B cell (primary cell): ENCODE results near the gene SNPH. TPM values are rescaled to one million over a fixed set of nuclear protein-coding genes. Genes with fewer than 3 reads are reported as not detected.

ENCODE experiments used
- ATAC-seq: fragments of 200-7000 bp; cut with Tn5 transposase; one replicate; pipeline ENCODE4 v1.10.0; 2021; ENCODE audit warnings: low read depth, mild to moderate bottlenecking, moderate number of reproducible peaks, moderate library complexity
- CTCF ChIA-PET: fragments of 350-600 bp; sonication (Branson Sonifier 250); formaldehyde crosslinking; loops from one replicate; lab custom pipeline; 2021; ENCODE audit warnings: antibody characterized with exemption, inconsistent platforms; lab: Charles Lee
- POLR2A ChIA-PET: fragments of 350-600 bp; sonication (Branson Sonifier 250); formaldehyde crosslinking; loops from one replicate; lab custom pipeline; 2021; ENCODE audit warnings: antibody characterized with exemption; lab: Charles Lee
- DNase-seq: peaks from one replicate; pipeline ENCODE4 v3.0.0; 2013
- H2AFZ ChIP-seq: 2 replicates; pipeline ENCODE4 v1.6.1; 2012; ENCODE audit warnings: mild to moderate bottlenecking, low read depth, low read length; ENCODE audit not compliant: insufficient read depth, poor library complexity, severe bottlenecking
- H3K27ac ChIP-seq, 2 donors: 1 replicate in 1 of 2; 2 replicates in 1 of 2; pipeline ENCODE4 v1.5.1; 2012 to 2013; ENCODE audit warnings: low read length in 2 of 2, mild to moderate bottlenecking in 2 of 2, moderate library complexity in 1 of 2
- H3K27me3 ChIP-seq, 4 experiments: fragments of 200-600 bp in 1 of 4; sonication (generic) in 1 of 4; replicated peaks in 1 of 4; 1 replicate in 2 of 4; 2 replicates in 2 of 4; pipeline versions ENCODE4 v1.6.1 to v1.7.0; 2013 to 2016; ENCODE audit warnings: low read length in 3 of 4, mild to moderate bottlenecking in 2 of 4, mixed read lengths in 1 of 4, moderate library complexity in 1 of 4; ENCODE audit not compliant: insufficient read depth in 4 of 4, control insufficient read depth in 3 of 4; ENCODE audit errors: control extremely low read depth in 1 of 4
- H3K36me3 ChIP-seq, 2 experiments: replicated peaks in 1 of 2; 1 replicate in 1 of 2; 2 replicates in 1 of 2; pipeline versions ENCODE4 v1.6.1 to v1.7.1; 2013; ENCODE audit warnings: low read length in 1 of 2; ENCODE audit not compliant: insufficient read depth in 2 of 2, control insufficient read depth in 1 of 2; ENCODE audit errors: control extremely low read depth in 1 of 2, extremely low read depth in 1 of 2
- H3K4me1 ChIP-seq, 2 donors: fragments of 200-600 bp in 1 of 2; sonication (generic) in 1 of 2; 1 replicate in 1 of 2; 2 replicates in 1 of 2; pipeline versions ENCODE4 v1.5.1 to v1.6.1; 2013 to 2017; ENCODE audit warnings: low read length in 2 of 2; ENCODE audit not compliant: control insufficient read depth in 2 of 2, insufficient read depth in 2 of 2
- H3K4me2 ChIP-seq: replicated peaks from 2 replicates; pipeline ENCODE3; 2012; ENCODE audit warnings: mild to moderate bottlenecking, low read depth, low read length; ENCODE audit not compliant: poor library complexity, severe bottlenecking
- H3K4me3 ChIP-seq, 5 experiments: fragments of 200-600 bp in 1 of 5; sonication (generic) in 1 of 5; 1 replicate in 3 of 5; 2 replicates in 2 of 5; pipeline versions ENCODE4 v1.5.1 to v1.7.0; 2011 to 2016; ENCODE audit warnings: low read length in 4 of 5, mild to moderate bottlenecking in 4 of 5, low read depth in 2 of 5, control low read depth in 1 of 5, moderate library complexity in 1 of 5; ENCODE audit not compliant: insufficient read depth in 1 of 5; ENCODE audit errors: control extremely low read depth in 1 of 5, extremely low read depth in 1 of 5
- H3K79me2 ChIP-seq: fragments of 200-600 bp; sonication (generic); one replicate; pipeline ENCODE4 v1.6.0; 2016; ENCODE audit warnings: low read length; ENCODE audit not compliant: control insufficient read depth, insufficient read depth
- H3K9ac ChIP-seq: fragments of 200-600 bp; sonication (generic); 2 replicates; pipeline ENCODE4 v1.6.1; 2017; ENCODE audit warnings: mild to moderate bottlenecking, low read length, moderate library complexity
- H3K9me3 ChIP-seq, 3 donors: one replicate each; pipeline versions ENCODE4 v1.6.1 to v1.7.1; 2013; ENCODE audit warnings: low read length in 2 of 3; ENCODE audit not compliant: control insufficient read depth in 2 of 3, insufficient read depth in 1 of 3; ENCODE audit errors: control extremely low read depth in 1 of 3
- H4K20me1 ChIP-seq: 2 replicates; pipeline ENCODE4 v1.6.0; 2012; ENCODE audit warnings: mild to moderate bottlenecking, low read length; ENCODE audit not compliant: insufficient read depth, control insufficient read depth, poor library complexity, severe bottlenecking
- H3K27ac Mint-ChIP-seq: one replicate; pipeline ENCODE4 v1.8.0; 2021; ENCODE audit warnings: mixed read lengths
- H3K27me3 Mint-ChIP-seq: one replicate; pipeline ENCODE4 v1.8.0; 2021; ENCODE audit warnings: mixed read lengths
- H3K4me1 Mint-ChIP-seq: one replicate; pipeline ENCODE4 v1.8.0; 2021; ENCODE audit warnings: mixed read lengths
- H3K4me3 Mint-ChIP-seq: one replicate; pipeline ENCODE4 v1.8.0; 2021; ENCODE audit warnings: mixed read lengths
- H3K9me3 Mint-ChIP-seq: one replicate; pipeline ENCODE4 v1.8.0; 2022; ENCODE audit warnings: mixed read lengths; ENCODE audit not compliant: insufficient read depth
- EZH2 ChIP-seq: IDR thresholded peaks from 2 replicates; pipeline ENCODE4 v1.6.1; 2012; ENCODE audit warnings: borderline replicate concordance, low read depth, mild to moderate bottlenecking, moderate library complexity, low read length; ENCODE audit not compliant: insufficient read depth, poor library complexity, severe bottlenecking
- WGBS: methylation state at CpG from one replicate; pipeline ENCODE4 v1.1.5; 2013; ENCODE audit warnings: missing lambda C conversion rate; ENCODE audit not compliant: insufficient coverage; 5-methylcytosine and 5-hydroxymethylcytosine counted together
- intact Hi-C: fragments of 100-400 bp; cut with micrococcal nuclease; formaldehyde crosslinking; loops from one replicate; pipeline ENCODE4 v1.10.0; 2022
- polyA plus RNA-seq: library from polyadenylated mRNA; depleted of rRNA; stranded (reverse); fragments of >200 nt; gene quantifications from 2 replicates; pipeline ENCODE4 v1.2.3, GENCODE V29; 2012
- total RNA-seq, 2 donors: library from RNA; stranded (reverse); fragments of 120-200 nt in 1 of 2; gene quantifications; 1 replicate in 1 of 2; 2 replicates in 1 of 2; pipeline versions ENCODE4 v1.2.3 to v1.2.4, GENCODE V29; 2013 to 2022
- TF ChIP-seq, protein P1 (sequence below): fragments of 200-600 bp; IDR thresholded peaks from one replicate; pipeline ENCODE4 v1.8.0; 2022; ENCODE audit warnings: antibody characterized with exemption, mild to moderate bottlenecking

The SNPH gene
- total and polyA plus RNA-seq, 2 donors (not counting 1 experiment from before 2014, with no cell fraction given), result 0.67 to 3.0 TPM

DNA sequence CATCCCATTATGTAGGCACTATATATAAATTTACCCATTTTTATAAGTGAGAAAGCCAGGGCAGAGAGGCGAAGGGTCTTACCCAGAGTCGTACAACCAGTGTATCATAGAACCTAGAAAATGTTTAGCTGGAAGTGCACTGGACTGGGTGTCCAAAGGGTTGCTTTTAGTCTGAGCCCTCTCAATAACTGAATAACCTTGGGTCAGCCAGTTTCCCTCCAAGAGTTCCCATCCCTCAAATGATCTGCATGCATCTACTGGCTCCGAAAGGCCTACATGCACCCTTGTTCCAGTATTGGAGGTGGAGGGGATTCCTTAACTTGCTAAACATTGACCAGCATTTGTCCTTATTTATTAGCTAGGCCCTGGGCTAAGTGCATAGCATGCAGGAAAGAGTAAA lies 3.8 kb downstream of the SNPH start:
- H2AFZ ChIP-seq, result no peak overlapping the region
- no peak overlapping the region for H3K4me3 Mint-ChIP-seq
- ChIA-PET CTCF (no interaction called here), POLR2A (no interaction called here)
- H3K4me3 ChIP-seq, result no peak overlapping the region
- H3K27ac Mint-ChIP-seq, result no peak overlapping the region
- peaks cover 9 to 15% of the 10 kb centered on the region in 2 donors for H3K4me1 ChIP-seq
- H3K4me2 ChIP-seq, result no peak overlapping the region
- no peak overlapping the region for H3K9ac ChIP-seq
- H3K4me1 Mint-ChIP-seq, result peaks cover 13% of the 10 kb centered on the region
- no peaks in the 10 kb centered on the region for H3K9me3 Mint-ChIP-seq
- H3K27ac ChIP-seq, result no peak overlapping the region
- ATAC-seq, result no peak
- 100% methylated on average over 2 of the region's 3 CpGs for WGBS
- H3K27me3 ChIP-seq, result peaks cover 0 to 6% (median 0%) of the 10 kb centered on the region in 4 experiments
- no peaks in the 10 kb centered on the region for H4K20me1 ChIP-seq
- DNase-seq, result no peak
- intact Hi-C loops, result loop anchor here (5.0 kb wide), 1 partner anchor 153 kb away; the partner anchor contains the start of gene PSMF1
- TF ChIP-seq, protein P1, sequence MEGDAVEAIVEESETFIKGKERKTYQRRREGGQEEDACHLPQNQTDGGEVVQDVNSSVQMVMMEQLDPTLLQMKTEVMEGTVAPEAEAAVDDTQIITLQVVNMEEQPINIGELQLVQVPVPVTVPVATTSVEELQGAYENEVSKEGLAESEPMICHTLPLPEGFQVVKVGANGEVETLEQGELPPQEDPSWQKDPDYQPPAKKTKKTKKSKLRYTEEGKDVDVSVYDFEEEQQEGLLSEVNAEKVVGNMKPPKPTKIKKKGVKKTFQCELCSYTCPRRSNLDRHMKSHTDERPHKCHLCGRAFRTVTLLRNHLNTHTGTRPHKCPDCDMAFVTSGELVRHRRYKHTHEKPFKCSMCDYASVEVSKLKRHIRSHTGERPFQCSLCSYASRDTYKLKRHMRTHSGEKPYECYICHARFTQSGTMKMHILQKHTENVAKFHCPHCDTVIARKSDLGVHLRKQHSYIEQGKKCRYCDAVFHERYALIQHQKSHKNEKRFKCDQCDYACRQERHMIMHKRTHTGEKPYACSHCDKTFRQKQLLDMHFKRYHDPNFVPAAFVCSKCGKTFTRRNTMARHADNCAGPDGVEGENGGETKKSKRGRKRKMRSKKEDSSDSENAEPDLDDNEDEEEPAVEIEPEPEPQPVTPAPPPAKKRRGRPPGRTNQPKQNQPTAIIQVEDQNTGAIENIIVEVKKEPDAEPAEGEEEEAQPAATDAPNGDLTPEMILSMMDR, result no peak
- TF ChIP-seq EZH2, result no peak
- no peaks in the 10 kb centered on the region for H3K79me2 ChIP-seq
- peaks cover 3% of the 10 kb centered on the region for H3K27me3 Mint-ChIP-seq
- H3K9me3 ChIP-seq, result no peaks in the 10 kb centered on the region
- H3K36me3 ChIP-seq, result no peaks in the 10 kb centered on the region

DNA sequence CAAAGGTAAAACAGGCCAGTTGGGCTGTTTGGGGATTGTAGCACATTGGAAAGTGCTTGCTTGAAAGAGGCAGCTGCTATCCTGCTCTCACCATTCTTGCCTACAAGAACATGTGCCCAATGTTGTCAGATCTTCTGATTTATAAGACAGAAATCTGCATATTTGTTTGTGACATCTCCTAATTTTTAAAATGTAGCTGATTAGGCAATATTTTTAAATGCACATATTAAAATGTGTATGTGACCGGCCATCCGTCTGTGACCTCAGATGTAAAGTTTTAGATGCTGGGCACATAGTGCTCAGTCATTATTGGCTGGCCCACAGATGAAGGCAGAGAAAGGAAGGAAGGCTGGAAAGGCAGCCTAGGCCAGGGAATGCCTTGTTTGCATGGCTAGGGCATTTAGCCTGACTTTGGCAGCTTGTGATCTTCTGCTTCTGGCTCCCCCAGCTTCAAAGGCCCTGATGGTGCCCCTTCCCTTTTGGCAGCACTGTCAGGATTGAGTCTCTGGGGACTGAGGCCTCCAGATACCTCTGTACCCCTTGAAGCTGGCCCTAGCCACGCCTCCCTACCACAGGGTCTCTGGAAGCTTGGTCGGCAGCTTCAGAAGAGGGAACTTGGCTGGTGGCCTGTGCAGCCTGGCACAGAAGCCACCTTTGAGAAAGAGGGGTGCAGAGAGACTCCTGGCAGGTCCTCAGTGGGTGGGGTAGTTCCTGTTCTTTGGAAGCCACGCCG lies 6.4 kb downstream of the SNPH start:
- no peak overlapping the region for H3K4me3 ChIP-seq
- no peaks in the 10 kb centered on the region for H3K4me1 ChIP-seq
- TF ChIP-seq EZH2, result no peak
- TF ChIP-seq, protein P1, result no peak
- no peaks in the 10 kb centered on the region for H3K4me1 Mint-ChIP-seq
- ATAC-seq, result no peak
- no peak overlapping the region for H3K4me3 Mint-ChIP-seq
- no peak for DNase-seq
- H3K27ac Mint-ChIP-seq, result no peak overlapping the region
- H4K20me1 ChIP-seq, result no peaks in the 10 kb centered on the region
- H3K27me3 Mint-ChIP-seq, result no peaks in the 10 kb centered on the region
- H3K9me3 Mint-ChIP-seq, result no peaks in the 10 kb centered on the region
- intact Hi-C loops, result no loop called here
- H3K36me3 ChIP-seq, result no peaks in the 10 kb centered on the region
- ChIA-PET POLR2A (no interaction called here), CTCF (no interaction called here)
- H2AFZ ChIP-seq, result no peak overlapping the region
- H3K27me3 ChIP-seq, result no peaks in the 10 kb centered on the region
- no peak overlapping the region for H3K9ac ChIP-seq
- H3K4me2 ChIP-seq, result no peak overlapping the region
- WGBS, result 41% methylated on average over 6 of the region's 6 CpGs
- H3K79me2 ChIP-seq, result no peaks in the 10 kb centered on the region
- H3K9me3 ChIP-seq, result no peaks in the 10 kb centered on the region
- no peak overlapping the region for H3K27ac ChIP-seq
